Activated naive CD8-positive, alpha-beta T cell treated with anti-CD3 and anti-CD28 coated beads, Interleukin-2, amount 10 ng/mL, durations not matched to agents 7 days and 5 days (primary cell): ENCODE measurements around the gene MPND. TPM values are rescaled to one million over a fixed set of nuclear protein-coding genes. Genes with fewer than 3 reads are reported as not detected.
"Not testable (repeated sequence)": the region's sequence is repeated elsewhere in the genome, so short reads cannot be mapped to it uniquely, and the experiment has no call there.

Experiments used
- ATAC-seq: fragments of 150-1000 bp; cut with Tn5 transposase; one replicate; pipeline ENCODE4 v1.10.0; 2021; ENCODE audit warnings: low read depth, moderate library complexity
- POLR2A ChIA-PET: fragments of 350-600 bp; sonication (Branson Sonifier 250); formaldehyde crosslinking; loops from one replicate; lab custom pipeline; 2021; ENCODE audit warnings: antibody characterized with exemption; lab: Charles Lee
- DNase-seq: peaks from one replicate; pipeline ENCODE4 v3.0.0; 2021
- H3K27ac Mint-ChIP-seq: one replicate; pipeline ENCODE4 v1.8.0; 2022; ENCODE audit warnings: mild to moderate bottlenecking, mixed read lengths
- H3K27me3 Mint-ChIP-seq: one replicate; pipeline ENCODE4 v1.8.0; 2022; ENCODE audit warnings: mild to moderate bottlenecking, moderate library complexity, mixed read lengths
- H3K36me3 Mint-ChIP-seq: one replicate; pipeline ENCODE4 v1.8.0; 2021; ENCODE audit warnings: mild to moderate bottlenecking, mixed read lengths
- H3K4me1 Mint-ChIP-seq: one replicate; pipeline ENCODE4 v1.8.0; 2021; ENCODE audit warnings: mixed read lengths
- H3K4me3 Mint-ChIP-seq: one replicate; pipeline ENCODE4 v1.8.0; 2022; ENCODE audit warnings: mild to moderate bottlenecking, moderate library complexity, mixed read lengths
- H3K9me3 Mint-ChIP-seq: one replicate; pipeline ENCODE4 v1.8.0; 2021; ENCODE audit warnings: mixed read lengths
- total RNA-seq, 2 experiments: library from RNA; stranded (reverse); gene quantifications; one replicate each; pipeline ENCODE4 v1.2.3, GENCODE V29; 2021

MPND gene
- total RNA-seq, 2 experiments from 2014 or later, result 23.7 to 26.2 TPM

- Mint-ChIP-seq H3K4me1 (peaks cover 20% of the 10 kb centered on the region), H3K4me3 (peak overlapping the region; percentile 86), H3K27me3 (no peaks in the 10 kb centered on the region), H3K27ac (no peak overlapping the region), H3K9me3 (no peaks in the 10 kb centered on the region), H3K36me3 (peaks cover 4% of the 10 kb centered on the region)
- no peak for DNase-seq
- ATAC-seq, result no peak
- POLR2A ChIA-PET, result no interaction called here
Measured at GRCh38 chr19:4326837-4327251, 16.5 kb upstream of the MPND start.

GRCh38 chr19:4327252-4327876 is 16.0 kb upstream of the MPND start:
- Mint-ChIP-seq H3K4me3 (peak overlapping the region; percentile 86), H3K27ac (peak overlapping the region; percentile 89), H3K9me3 (no peaks in the 10 kb centered on the region), H3K27me3 (no peaks in the 10 kb centered on the region), H3K4me1 (peaks cover 20% of the 10 kb centered on the region), H3K36me3 (peaks cover 4% of the 10 kb centered on the region)
- POLR2A ChIA-PET, result interaction anchor here (0.9 to 4.1 kb wide), 6 partner anchors 16 to 144 kb away, joined by 3 to 30 read pairs (median 6); partner anchors contain the start of genes CHAF1A, FSD1, MPND and TMIGD2
- DNase-seq (peak; percentile 88), ATAC-seq (peak; percentile 39)

- POLR2A ChIA-PET, result interaction anchor here (0.9 to 4.1 kb wide), 6 partner anchors 16 to 143 kb away, joined by 3 to 30 read pairs (median 6); partner anchors contain the start of genes CHAF1A, FSD1, MPND and TMIGD2
- Mint-ChIP-seq H3K27ac (peak overlapping the region; percentile 89), H3K36me3 (peaks cover 4% of the 10 kb centered on the region), H3K4me1 (peaks cover 20% of the 10 kb centered on the region), H3K27me3 (no peaks in the 10 kb centered on the region), H3K9me3 (no peaks in the 10 kb centered on the region), H3K4me3 (peak overlapping the region; percentile 86)
- no peak for DNase-seq
- peak; percentile 15 for ATAC-seq
Measured at GRCh38 chr19:4327877-4328242, 15.5 kb upstream of the MPND start.

- H3K27me3 Mint-ChIP-seq, result no peaks in the 10 kb centered on the region
- ATAC-seq, result peak; percentile 80
- DNase-seq, result peak; percentile 96
- H3K36me3 Mint-ChIP-seq, result peaks cover 4% of the 10 kb centered on the region
- H3K27ac Mint-ChIP-seq, result peak overlapping the region; percentile 89
- POLR2A ChIA-PET, result interaction anchor here (0.9 to 4.1 kb wide), 6 partner anchors 15 to 143 kb away, joined by 3 to 30 read pairs (median 6); partner anchors contain the start of genes CHAF1A, FSD1, MPND and TMIGD2
- H3K4me1 Mint-ChIP-seq, result peaks cover 20% of the 10 kb centered on the region
- H3K4me3 Mint-ChIP-seq, result peak overlapping the region; percentile 86
- H3K9me3 Mint-ChIP-seq, result no peaks in the 10 kb centered on the region
Measured at GRCh38 chr19:4328243-4328990, 14.9 kb upstream of the MPND start.

GRCh38 chr19:4328991-4329681 is 14.2 kb upstream of the MPND start:
- H3K27me3 Mint-ChIP-seq, H3K36me3 Mint-ChIP-seq, ATAC-seq, H3K9me3 Mint-ChIP-seq: not testable (repeated sequence)
- DNase-seq, result peak; percentile 51
- peak overlapping the region; percentile 86 for H3K27ac Mint-ChIP-seq
- peak overlapping the region; percentile 86 for H3K4me3 Mint-ChIP-seq
- H3K4me1 Mint-ChIP-seq, result peaks cover 20% of the 10 kb centered on the region
- POLR2A ChIA-PET, result interaction anchor here (1.9 to 4.1 kb wide), 2 partner anchors 14 to 25 kb away, joined by 8 to 30 read pairs; partner anchors contain the start of genes FSD1 and MPND

GRCh38 chr19:4329858-4330257 is 13.5 kb upstream of the MPND start:
- Mint-ChIP-seq H3K4me1 (peaks cover 22% of the 10 kb centered on the region), H3K9me3 (peaks cover 5% of the 10 kb centered on the region), H3K36me3 (peaks cover 8% of the 10 kb centered on the region), H3K4me3 (peak overlapping the region; percentile 19), H3K27me3 (no peaks in the 10 kb centered on the region), H3K27ac (no peak overlapping the region)
- POLR2A ChIA-PET, result interaction anchor here (4.1 kb wide), 1 partner anchor 14 kb away, joined by 30 read pairs; the partner anchor contains the start of gene MPND
- ATAC-seq, result no peak
- no peak for DNase-seq

GRCh38 chr19:4334929-4335570 is 8.3 kb upstream of the MPND start:
- ATAC-seq, result no peak
- DNase-seq, result no peak
- Mint-ChIP-seq H3K27ac (no peak overlapping the region), H3K9me3 (peaks cover 11% of the 10 kb centered on the region), H3K27me3 (no peaks in the 10 kb centered on the region), H3K4me3 (no peak overlapping the region), H3K4me1 (peaks cover 19% of the 10 kb centered on the region), H3K36me3 (peaks cover 18% of the 10 kb centered on the region)
- POLR2A ChIA-PET, result no interaction called here

- H3K27me3 Mint-ChIP-seq, result no peaks in the 10 kb centered on the region
- peaks cover 11% of the 10 kb centered on the region for H3K9me3 Mint-ChIP-seq
- ATAC-seq, result no peak
- H3K4me3 Mint-ChIP-seq, result peak overlapping the region; percentile 95
- peaks cover 18% of the 10 kb centered on the region for H3K36me3 Mint-ChIP-seq
- DNase-seq, result no peak
- POLR2A ChIA-PET, result interaction anchor here (0.8 to 1.8 kb wide), 2 partner anchors 10 to 33 kb away, joined by 3 to 4 read pairs; partner anchors contain the start of gene FSD1
- peak overlapping the region; percentile 97 for H3K27ac Mint-ChIP-seq
- H3K4me1 Mint-ChIP-seq, result peaks cover 22% of the 10 kb centered on the region
Measured at GRCh38 chr19:4337906-4338440, 5.4 kb upstream of the MPND start.

- H3K27me3 Mint-ChIP-seq, result no peaks in the 10 kb centered on the region
- POLR2A ChIA-PET, result interaction anchor here (0.8 to 1.8 kb wide), 2 partner anchors 9 to 34 kb away, joined by 3 to 4 read pairs; partner anchors contain the start of gene FSD1
- peaks cover 18% of the 10 kb centered on the region for H3K36me3 Mint-ChIP-seq
- peak within 1 kb of the TSS; percentile 95 for H3K4me3 Mint-ChIP-seq
- no peak for ATAC-seq
- peaks cover 11% of the 10 kb centered on the region for H3K9me3 Mint-ChIP-seq
- H3K27ac Mint-ChIP-seq, result peak within 1 kb of the TSS; percentile 97
- DNase-seq, result no peak
- peaks cover 22% of the 10 kb centered on the region for H3K4me1 Mint-ChIP-seq
Measured at GRCh38 chr19:4338441-4339355, 4.7 kb upstream of the MPND start, which contains the start of gene STAP2. Gene STAP2 (minus strand): TSS chr19:4338827. CDS start chr19:4338753, 74 bp downstream.

GRCh38 chr19:4342314-4342614 is 1.1 kb upstream of the MPND start:
- Mint-ChIP-seq H3K27me3 (no peaks in the 10 kb centered on the region), H3K9me3 (no peaks in the 10 kb centered on the region), H3K4me3 (peak overlapping the region; percentile 91), H3K4me1 (peaks cover 23% of the 10 kb centered on the region), H3K27ac (peak overlapping the region; percentile 95), H3K36me3 (peaks cover 12% of the 10 kb centered on the region)
- ATAC-seq, result no peak
- DNase-seq, result no peak
- POLR2A ChIA-PET, result interaction anchor here (0.6 to 3.6 kb wide), 26 partner anchors 10 to 402 kb away, joined by 3 to 30 read pairs (median 4); partner anchors contain the start of genes CHAF1A, FSD1, HDGFL2 and SH3GL1

GRCh38 chr19:4342615-4343369 is 570 bp upstream of the MPND start:
- Mint-ChIP-seq H3K4me3 (peak overlapping the region; percentile 91), H3K27ac (peak overlapping the region; percentile 95), H3K36me3 (peaks cover 14% of the 10 kb centered on the region), H3K4me1 (peaks cover 22% of the 10 kb centered on the region), H3K9me3 (no peaks in the 10 kb centered on the region), H3K27me3 (no peaks in the 10 kb centered on the region)
- POLR2A ChIA-PET, result interaction anchor here (0.5 to 3.6 kb wide), 36 partner anchors 9 to 847 kb away, joined by 3 to 30 read pairs (median 4); partner anchors contain the start of genes CHAF1A, FSD1, HDGFL2 and SH3GL1
- ATAC-seq (peak; percentile 89), DNase-seq (peak; percentile 89)
